HG03575 (cell line): ENCODE results near the gene MMP3.

Experiments used
- ATAC-seq: cut with Tn5 transposase; IDR thresholded peaks from one replicate; pipeline ENCODE4 v1.9.1; 2021; ENCODE audit not compliant: unreplicated experiment, insufficient number of reproducible peaks, low FRiP score; ENCODE audit errors: extremely low read depth

Gene MMP3

GRCh38 chr11:102798012-102798746 lies 45.2 kb downstream of the MMP3 start, which contains the start of gene MMP1:
Gene MMP1, minus strand, starts transcription at chr11:102798160. Its CDS starts 68 bp downstream, at chr11:102798092.
- ATAC-seq, result no peak

GRCh38 chr11:102794382-102794781 lies 49.0 kb downstream of the MMP3 start:
- peak; percentile 82 for ATAC-seq

DNA sequence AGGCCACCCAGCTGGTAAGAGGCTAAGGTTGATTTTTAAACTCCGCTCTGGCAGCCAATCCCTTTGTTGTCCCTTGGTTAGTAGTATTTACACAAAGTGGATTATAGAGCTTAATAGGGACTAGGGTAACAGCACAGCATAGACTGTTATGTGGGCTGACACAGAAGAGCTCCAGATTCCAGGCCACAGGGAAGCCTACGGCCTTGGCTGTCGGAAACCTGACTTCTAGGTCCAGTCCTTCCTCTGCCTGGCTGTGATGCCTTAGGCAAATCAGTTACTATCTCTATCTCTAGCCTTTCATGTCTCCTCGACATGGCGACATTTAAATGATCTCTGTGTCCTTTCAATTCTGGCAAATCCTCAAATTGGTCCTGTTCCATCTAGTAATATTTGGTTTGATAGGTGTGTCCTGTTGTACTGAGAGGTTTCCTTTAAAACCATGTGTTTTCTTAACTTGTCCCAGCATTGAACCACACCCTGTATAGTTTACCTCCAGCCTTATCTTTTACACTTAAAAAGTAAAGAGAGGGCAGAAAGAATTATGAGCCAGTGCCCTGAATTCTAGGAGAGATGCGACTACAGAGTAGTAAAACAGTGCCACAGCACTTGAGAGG lies 49.6 kb downstream of the MMP3 start:
- no peak for ATAC-seq

DNA sequence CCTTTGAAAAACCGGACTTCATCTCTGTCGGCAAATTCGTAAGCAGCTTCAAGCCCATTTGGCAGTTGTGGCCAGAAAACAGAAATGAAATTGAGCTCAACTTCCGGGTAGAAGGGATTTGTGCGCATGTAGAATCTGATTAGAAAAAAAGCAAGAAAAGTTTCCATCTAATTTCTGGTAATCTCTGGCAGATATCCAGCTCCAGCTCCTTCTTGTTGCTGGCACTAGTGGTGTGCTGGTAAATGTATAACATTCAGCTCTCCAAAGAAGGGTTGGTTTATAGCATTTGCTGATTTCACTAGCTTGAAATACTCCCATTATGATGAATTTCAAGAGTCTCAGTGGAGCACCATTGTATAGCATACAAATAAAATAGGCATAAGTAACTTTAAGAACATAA lies 50.8 kb downstream of the MMP3 start:
- ATAC-seq, result no peak

- ATAC-seq, result no peak
Measured at GRCh38 chr11:102791271-102792036, 52.0 kb downstream of the MMP3 start.

- no peak for ATAC-seq
Measured at GRCh38 chr11:102788334-102788995, 54.9 kb downstream of the MMP3 start.
